Renal cortical epithelial cell (primary cell): ENCODE results near the gene ZNF783. TPM values are rescaled to one million over a fixed set of nuclear protein-coding genes. Genes with fewer than 3 reads are reported as not detected.
"Not testable (repeated sequence)": the region's sequence is repeated elsewhere in the genome, so short reads cannot be mapped to it uniquely, and the experiment has no call there.

Experiments
- DNase-seq: peaks from one replicate; pipeline ENCODE4 v3.0.0-alpha.2; 2011; ENCODE audit warnings: low read depth
- total RNA-seq: library from RNA; depleted of rRNA; stranded (reverse); fragments of >200 nt; gene quantifications from 2 replicates; pipeline ENCODE4 v1.2.3, GENCODE V29; 2014

The ZNF783 gene
- total RNA-seq, 1 donor from 2014 or later = 10.8 TPM

DNA sequence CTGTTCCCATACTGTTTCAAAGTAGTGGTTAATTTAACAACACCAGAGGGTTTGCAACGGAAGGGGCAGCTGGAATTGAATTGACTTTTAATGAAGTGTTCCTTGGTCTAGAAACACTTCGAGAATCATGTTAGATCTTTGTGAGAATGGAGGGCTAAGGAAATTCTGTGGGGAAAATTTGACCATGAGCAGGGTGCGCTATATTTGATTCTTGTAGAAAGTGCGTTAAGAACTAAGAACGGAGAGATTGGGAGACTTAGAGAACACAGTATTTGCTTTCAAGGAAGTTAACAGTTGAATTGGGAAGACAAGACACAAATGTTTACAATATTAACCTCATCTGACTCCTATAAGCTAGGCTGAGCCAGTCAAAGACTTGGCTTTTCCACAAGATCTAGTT is 21.4 kb upstream of the ZNF783 start:
- DNase-seq = no peak

DNA sequence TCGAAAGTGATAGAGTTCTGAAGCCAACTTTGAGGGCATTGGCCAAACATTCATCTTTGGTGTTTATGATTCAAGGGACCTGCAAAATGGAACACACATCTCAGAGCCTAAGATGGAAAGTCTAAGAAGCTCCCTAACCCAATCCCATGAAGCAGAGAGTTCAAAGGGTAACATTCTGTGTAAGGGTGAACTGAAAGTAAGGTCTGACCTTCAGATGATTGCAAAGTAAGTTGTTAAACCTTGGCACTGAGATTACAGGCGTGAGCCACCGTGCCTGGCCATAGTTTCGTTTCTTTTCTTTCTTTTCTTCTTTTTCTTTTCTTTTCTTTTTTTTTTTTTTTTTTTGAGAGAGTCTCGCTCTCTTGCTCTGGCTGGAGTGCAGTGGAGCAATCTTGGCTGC is 20.3 kb upstream of the ZNF783 start:
- DNase-seq = no peak

DNA sequence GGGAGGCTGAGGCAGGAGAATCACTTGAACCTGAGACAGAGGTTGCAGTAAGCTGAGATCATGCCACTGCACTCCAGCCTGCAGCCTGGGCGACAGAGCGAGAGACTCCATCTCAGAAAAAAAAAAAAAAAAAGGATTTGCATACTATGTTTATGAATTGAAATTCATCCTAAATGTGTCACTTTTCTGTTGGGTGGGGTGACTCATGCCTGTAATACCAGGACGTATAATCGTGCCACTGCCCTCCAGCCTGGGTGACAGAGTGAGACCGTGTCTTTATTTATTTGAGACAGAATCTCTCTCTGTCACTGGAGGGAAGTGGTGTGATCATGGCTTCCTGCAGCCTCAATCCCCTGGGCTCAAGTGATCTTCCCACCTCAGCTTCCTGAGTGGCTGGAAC is 16.8 kb upstream of the ZNF783 start:
- DNase-seq = no peak

DNA sequence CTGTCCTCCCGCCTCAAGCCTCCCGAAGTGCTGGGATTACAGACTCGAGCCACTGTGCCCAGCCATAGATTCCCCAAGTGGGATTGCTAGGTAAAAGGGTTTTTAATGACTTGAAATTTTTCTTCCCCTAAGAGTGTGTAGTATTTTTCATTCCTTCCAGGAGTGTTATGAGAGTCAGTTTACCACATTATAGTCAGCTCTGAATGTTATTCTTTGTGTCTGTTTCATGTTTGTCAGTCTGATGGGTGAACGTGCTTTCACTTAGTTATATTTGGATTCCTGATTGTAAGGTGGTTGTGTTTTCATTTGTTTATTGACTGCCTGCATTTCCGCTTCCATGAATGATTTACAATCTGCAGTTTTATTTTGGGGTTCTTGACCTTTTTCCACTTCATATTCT is 16.3 kb upstream of the ZNF783 start:
- DNase-seq = no peak

DNA sequence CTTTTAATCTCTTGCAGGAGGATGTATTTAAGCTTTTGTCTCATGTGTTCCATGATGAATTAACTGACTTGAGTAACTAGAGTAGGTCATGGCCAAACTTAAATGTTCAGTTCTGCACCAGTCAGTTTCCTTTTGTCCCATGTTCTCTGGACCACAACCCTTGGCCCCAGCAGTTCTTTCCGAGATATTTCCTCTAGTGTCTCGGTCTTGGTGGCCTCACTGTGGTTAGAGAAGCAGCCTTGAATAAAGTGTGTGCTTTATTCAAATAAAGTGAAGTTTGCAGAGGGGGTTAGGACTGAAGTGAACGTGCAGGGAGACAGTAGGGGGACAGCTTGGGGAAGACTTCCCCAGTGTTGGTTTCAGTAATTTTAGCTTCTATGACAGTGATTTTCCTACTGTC is 13.2 kb upstream of the ZNF783 start:
- no peak for DNase-seq

GRCh38 chr7:149250151-149250550 is 11.8 kb upstream of the ZNF783 start:
- DNase-seq = not testable (repeated sequence)

DNA sequence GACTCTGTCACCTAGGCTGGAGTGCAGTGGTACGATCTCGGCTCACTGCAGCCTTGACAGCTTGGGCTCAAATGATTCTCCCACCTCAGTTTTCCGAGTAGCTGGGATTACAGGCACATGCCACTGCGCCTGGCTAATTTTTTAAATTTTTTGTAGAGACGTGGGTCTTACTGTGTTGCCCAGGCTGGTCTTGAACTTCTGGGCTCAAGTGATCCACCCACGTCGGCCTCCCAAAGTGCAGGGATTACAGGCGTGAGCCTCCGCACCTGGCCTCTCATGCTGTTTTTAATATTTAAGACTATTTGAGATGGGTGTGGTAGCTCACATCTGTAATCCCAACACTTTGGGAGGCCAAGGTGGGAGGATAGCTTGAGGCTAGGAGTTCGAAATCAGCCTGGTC is 10.5 kb upstream of the ZNF783 start:
- DNase-seq = not testable (repeated sequence)

- no peak for DNase-seq
Measured at GRCh38 chr7:149252378-149252777, 9.6 kb upstream of the ZNF783 start.

DNA sequence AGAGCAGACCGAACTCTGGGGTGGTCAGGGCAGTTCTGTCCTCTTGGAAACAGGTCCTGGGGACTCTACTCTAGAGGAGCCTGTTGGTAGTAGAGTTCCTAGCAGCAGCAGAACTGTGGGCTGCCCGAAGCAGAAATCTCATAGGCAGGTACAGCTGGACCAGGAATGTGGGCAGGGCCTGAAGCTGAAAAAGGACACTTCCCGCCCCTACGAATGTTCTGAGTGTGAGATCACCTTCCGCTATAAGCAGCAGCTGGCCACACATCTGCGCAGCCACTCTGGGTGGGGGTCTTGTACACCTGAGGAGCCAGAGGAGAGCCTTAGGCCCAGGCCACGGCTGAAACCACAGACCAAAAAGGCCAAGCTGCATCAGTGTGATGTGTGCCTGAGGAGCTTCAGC is 8.3 kb upstream of the ZNF783 start:
- no peak for DNase-seq

DNA sequence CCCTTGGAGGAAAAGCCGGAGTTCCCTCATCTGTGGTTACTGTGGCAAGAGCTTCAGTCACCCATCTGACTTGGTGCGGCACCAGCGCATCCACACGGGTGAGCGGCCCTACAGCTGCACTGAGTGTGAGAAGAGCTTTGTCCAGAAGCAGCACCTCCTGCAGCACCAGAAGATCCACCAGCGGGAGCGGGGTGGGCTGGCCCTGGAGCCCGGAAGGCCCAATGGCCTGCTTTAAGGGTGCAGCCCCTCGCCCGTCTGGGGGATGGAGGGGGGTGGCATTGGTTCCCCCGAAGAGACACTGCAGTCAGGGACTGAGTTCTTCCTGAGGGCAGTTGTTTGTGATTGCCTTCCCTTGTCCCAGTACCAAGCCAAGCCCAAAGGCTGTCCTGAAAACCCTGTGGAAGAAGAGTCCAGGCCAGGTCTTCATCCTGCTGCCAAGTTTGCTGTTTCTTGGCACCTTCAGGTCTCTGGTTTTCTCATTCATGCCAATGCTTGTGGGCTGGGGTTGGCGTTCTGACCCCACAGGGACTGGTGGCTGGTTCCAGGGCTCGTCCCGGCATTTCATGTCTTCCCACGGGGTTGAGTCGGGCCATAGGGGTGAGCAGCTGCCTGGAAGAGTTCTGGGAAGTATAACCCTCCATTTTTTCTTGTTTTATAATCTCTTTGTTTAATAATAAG is 7.7 kb upstream of the ZNF783 start:
- DNase-seq = no peak

GRCh38 chr7:149255174-149255573 is 6.8 kb upstream of the ZNF783 start:
- DNase-seq = no peak

- DNase-seq = no peak
Measured at GRCh38 chr7:149256568-149256967, 5.4 kb upstream of the ZNF783 start.

- DNase-seq = no peak
Measured at GRCh38 chr7:149257146-149257545, 4.8 kb upstream of the ZNF783 start.

- peak; percentile 50 for DNase-seq
Measured at GRCh38 chr7:149261316-149261828, 624 bp upstream of the ZNF783 start.

DNA sequence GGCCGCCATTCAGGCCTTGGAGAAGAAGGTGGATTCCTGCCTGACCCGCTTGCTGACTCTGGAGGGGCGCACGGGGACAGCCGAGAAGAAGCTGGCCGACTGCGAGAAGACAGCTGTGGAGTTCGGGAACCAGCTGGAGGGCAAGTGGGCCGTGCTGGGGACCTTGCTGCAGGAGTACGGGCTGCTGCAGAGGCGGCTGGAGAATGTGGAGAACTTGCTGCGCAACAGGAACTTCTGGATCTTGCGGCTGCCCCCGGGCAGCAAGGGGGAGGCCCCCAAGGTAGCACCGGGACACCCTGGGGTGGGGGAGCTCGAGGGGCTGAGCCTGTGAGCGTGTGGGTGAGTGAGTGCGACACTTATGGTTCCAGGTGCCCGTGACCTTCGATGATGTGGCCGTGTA is 4.5 kb downstream of the ZNF783 start:
- no peak for DNase-seq

GRCh38 chr7:149267733-149268132 is 5.7 kb downstream of the ZNF783 start:
- DNase-seq = no peak

DNA sequence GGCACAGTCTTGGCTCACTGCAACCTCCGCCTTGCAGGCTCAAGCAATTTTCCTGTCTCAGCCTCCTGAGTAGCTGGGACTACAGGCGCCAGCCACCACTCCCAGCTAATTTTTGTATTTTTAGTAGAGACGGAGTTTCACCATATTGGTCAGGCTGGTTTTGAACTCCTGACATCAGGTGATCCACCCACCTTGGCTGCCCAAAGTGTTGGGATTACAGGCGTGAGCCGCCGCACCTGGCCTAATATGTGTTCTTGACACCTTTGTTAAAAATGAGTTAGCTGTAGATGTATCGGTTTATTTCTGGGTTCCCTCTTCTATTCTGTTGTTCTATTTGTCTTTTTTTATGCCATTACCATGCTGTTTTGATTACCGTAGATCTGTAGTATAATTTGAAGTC is 12.4 kb downstream of the ZNF783 start:
- not testable (repeated sequence) for DNase-seq

DNA sequence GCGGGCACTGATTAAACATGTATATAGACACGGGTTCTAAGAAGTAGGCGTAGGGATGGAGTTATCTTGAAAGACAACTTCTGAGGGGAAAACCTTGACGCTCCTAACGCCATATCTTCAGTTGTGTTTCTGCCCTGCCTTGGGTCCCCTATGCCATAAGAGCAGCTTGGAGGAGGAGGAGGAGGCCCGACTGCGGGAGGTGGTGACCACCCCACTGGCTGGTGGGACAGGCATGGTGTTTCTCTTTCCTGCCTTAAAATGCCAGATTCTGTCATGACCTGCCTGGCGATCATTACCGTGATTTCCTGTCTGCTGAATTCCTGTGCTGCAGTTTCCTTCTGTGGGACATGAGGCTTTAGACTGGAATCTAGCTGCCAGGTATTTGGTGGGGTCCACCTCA is 15.9 kb downstream of the ZNF783 start:
- no peak for DNase-seq

- no peak for DNase-seq
Measured at GRCh38 chr7:149278396-149278795, 16.4 kb downstream of the ZNF783 start.

DNA sequence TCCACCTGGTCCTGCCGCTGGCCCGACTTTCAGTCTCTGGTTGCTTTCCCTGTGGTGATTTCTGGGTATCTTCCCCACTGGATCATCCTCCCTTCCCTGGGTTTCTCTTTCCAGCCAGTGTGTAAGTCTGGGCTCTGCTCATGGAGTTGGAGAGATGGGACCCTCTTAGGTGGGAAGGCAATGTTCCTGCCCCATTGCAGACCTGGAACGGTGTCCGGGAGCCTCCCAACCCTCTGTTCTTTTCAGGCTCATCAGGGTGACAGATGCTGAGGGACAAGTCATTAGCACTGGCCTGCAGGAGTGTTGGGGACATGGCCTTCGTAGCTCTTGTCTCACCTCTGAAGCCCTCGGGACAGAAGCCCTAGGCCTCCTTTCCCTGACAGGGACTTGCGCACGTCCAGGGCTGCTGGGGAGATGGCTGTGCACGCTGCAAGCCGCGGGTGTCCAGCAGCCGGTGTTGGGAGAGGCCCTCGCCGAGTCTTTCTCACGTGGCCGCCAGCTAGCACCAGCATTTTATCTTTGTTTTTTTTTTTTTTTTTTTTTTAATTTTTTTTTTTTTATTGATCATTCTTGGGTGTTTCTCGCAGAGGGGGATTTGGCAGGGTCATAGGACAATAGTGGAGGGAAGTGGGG is 17.2 kb downstream of the ZNF783 start:
- no peak for DNase-seq

- DNase-seq = no peak
Measured at GRCh38 chr7:149280151-149280550, 18.2 kb downstream of the ZNF783 start.

DNA sequence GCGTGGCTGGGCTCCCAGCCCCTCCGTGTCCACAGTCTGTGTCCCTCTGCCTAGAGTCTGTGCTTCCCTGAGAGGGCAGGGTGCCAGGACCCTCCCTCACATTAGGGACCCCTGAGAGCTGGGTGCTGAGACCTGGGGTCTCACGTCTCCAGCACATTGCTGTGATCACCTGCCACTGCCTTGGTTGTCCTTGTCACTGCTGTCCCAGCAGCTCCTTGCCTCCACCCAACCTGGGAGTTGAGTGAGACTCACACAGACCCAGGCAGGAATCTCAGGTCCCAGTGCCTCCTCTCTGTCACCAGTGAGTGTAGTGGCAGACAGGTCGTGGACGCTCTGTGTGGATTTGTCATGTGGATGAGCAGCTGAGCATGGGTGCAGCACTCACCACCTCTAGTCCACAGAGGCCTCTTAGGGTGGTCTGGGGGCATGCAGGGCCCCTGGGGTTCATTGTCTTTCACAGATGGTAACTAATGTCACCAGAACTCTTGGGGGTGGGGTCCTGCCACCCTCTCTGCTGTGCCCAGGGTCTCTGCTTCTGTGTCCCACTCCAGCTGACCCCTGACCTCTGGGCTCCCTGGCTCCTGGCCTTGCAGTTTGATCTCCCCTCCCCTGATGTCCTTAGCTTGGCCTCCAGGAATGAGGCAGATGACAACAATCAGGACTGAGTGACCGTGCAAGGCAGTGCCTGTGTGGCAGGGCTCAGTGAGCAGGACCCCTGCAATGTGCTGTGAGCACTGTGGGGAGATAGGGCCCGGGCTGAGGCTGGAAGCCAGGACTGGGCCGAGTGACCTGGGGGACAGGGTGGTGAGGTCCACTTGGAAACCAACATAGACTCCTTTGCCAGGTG is 18.9 kb downstream of the ZNF783 start:
- DNase-seq = no peak
